ENCODE results near the gene KMO. TPM values are rescaled to one million over a fixed set of nuclear protein-coding genes. Genes with fewer than 3 reads are reported as not detected.

Gene KMO
- total and polyA plus RNA-seq, 2 donors from 2014 or later, result 2.3 to 35.5 TPM

GRCh38 chr1:241630005-241630404 lies 97.8 kb downstream of the KMO start:
- Histone ChIP-seq H3K27me3 (ENCODE audit: control insufficient read depth, insufficient read depth, low read length) (no peaks in the 10 kb centered on the region), H3K4me1 (ENCODE audit: control insufficient read depth in 2 of 3, insufficient read depth in 2 of 3, low read depth in 1 of 3, low read length in 3 of 3) (no peaks in the 10 kb centered on the region), H3K27ac (ENCODE audit: low read depth in 2 of 2, low read length in 2 of 2) (no peak overlapping the region), H3K36me3 (ENCODE audit: control insufficient read depth in 2 of 3, insufficient read depth in 3 of 3, low read length in 3 of 3) (no peaks in the 10 kb centered on the region), H3K9ac (ENCODE audit: low read length in 3 of 3) (no peak overlapping the region), H3K9me3 (ENCODE audit: control insufficient read depth in 2 of 3, insufficient read depth in 1 of 3, low read length in 3 of 3) (no peaks in the 10 kb centered on the region), H3K4me3 (ENCODE audit: low read length in 3 of 3) (no peak overlapping the region)
- TF ChIP-seq CTCF (IDR thresholded peaks at IDR 0.05; ENCODE audit: borderline replicate concordance, extremely low read depth, insufficient read depth), result no peak
- intact Hi-C loops (cut with DNase I), result no loop called here
- DNase-seq, result no peak
- FAIRE-seq, result no peak

GRCh38 chr1:241630476-241630875 lies 98.3 kb downstream of the KMO start:
- Histone ChIP-seq H3K4me1 (ENCODE audit: control insufficient read depth in 2 of 3, insufficient read depth in 2 of 3, low read depth in 1 of 3, low read length in 3 of 3) (no peaks in the 10 kb centered on the region), H3K4me3 (ENCODE audit: low read length in 3 of 3) (no peak overlapping the region), H3K27me3 (ENCODE audit: control insufficient read depth, insufficient read depth, low read length) (no peaks in the 10 kb centered on the region), H3K27ac (ENCODE audit: low read depth in 2 of 2, low read length in 2 of 2) (no peak overlapping the region), H3K9ac (ENCODE audit: low read length in 3 of 3) (no peak overlapping the region), H3K36me3 (ENCODE audit: control insufficient read depth in 2 of 3, insufficient read depth in 3 of 3, low read length in 3 of 3) (no peaks in the 10 kb centered on the region), H3K9me3 (ENCODE audit: control insufficient read depth in 2 of 3, insufficient read depth in 1 of 3, low read length in 3 of 3) (no peaks in the 10 kb centered on the region)
- no peak for TF ChIP-seq CTCF (IDR thresholded peaks at IDR 0.05; ENCODE audit: borderline replicate concordance, extremely low read depth, insufficient read depth)
- FAIRE-seq (no peak), DNase-seq (no peak)
- intact Hi-C loops (cut with DNase I), result no loop called here

- intact Hi-C loops (cut with DNase I), result no loop called here
- TF ChIP-seq CTCF (IDR thresholded peaks at IDR 0.05; ENCODE audit: borderline replicate concordance, extremely low read depth, insufficient read depth), result no peak
- Histone ChIP-seq H3K27ac (ENCODE audit: low read depth in 2 of 2, low read length in 2 of 2) (no peak overlapping the region), H3K36me3 (ENCODE audit: control insufficient read depth in 2 of 3, insufficient read depth in 3 of 3, low read length in 3 of 3) (no peaks in the 10 kb centered on the region), H3K27me3 (ENCODE audit: control insufficient read depth, insufficient read depth, low read length) (no peaks in the 10 kb centered on the region), H3K4me1 (ENCODE audit: control insufficient read depth in 2 of 3, insufficient read depth in 2 of 3, low read depth in 1 of 3, low read length in 3 of 3) (no peaks in the 10 kb centered on the region), H3K4me3 (ENCODE audit: low read length in 3 of 3) (no peak overlapping the region), H3K9ac (ENCODE audit: low read length in 3 of 3) (no peak overlapping the region), H3K9me3 (ENCODE audit: control insufficient read depth in 2 of 3, insufficient read depth in 1 of 3, low read length in 3 of 3) (no peaks in the 10 kb centered on the region)
- no peak for FAIRE-seq
- DNase-seq, result no peak
These were observed 98.7 kb downstream of the KMO start for GRCh38 chr1:241630899-241631298.

- no peak for FAIRE-seq
- intact Hi-C loops (cut with DNase I), result no loop called here
- H3K9me3 ChIP-seq (ENCODE audit: control insufficient read depth in 2 of 3, insufficient read depth in 1 of 3, low read length in 3 of 3), result no peaks in the 10 kb centered on the region
- no peak overlapping the region for H3K27ac ChIP-seq (ENCODE audit: low read depth in 2 of 2, low read length in 2 of 2)
- no peaks in the 10 kb centered on the region for H3K36me3 ChIP-seq (ENCODE audit: control insufficient read depth in 2 of 3, insufficient read depth in 3 of 3, low read length in 3 of 3)
- H3K27me3 ChIP-seq (ENCODE audit: control insufficient read depth, insufficient read depth, low read length), result no peaks in the 10 kb centered on the region
- H3K9ac ChIP-seq (ENCODE audit: low read length in 3 of 3), result no peak overlapping the region
- H3K4me3 ChIP-seq (ENCODE audit: low read length in 3 of 3), result no peak overlapping the region
- no peak for TF ChIP-seq CTCF (IDR thresholded peaks at IDR 0.05; ENCODE audit: borderline replicate concordance, extremely low read depth, insufficient read depth)
- no peaks in the 10 kb centered on the region for H3K4me1 ChIP-seq (ENCODE audit: control insufficient read depth in 2 of 3, insufficient read depth in 2 of 3, low read depth in 1 of 3, low read length in 3 of 3)
- no peak for DNase-seq
These were observed 99.5 kb downstream of the KMO start for GRCh38 chr1:241631674-241632073.

Data from kidney (tissue), 14 donors.